H1 (cell line): ENCODE measurements around the gene HOXA11. TPM values are rescaled to one million over a fixed set of nuclear protein-coding genes. Genes with fewer than 3 reads are reported as not detected.

Experiments used
- CTCF ChIA-PET: fragments of 300-600 bp; sonication (Branson Sonifier 250); formaldehyde crosslinking; loops from one replicate; lab custom pipeline; 2021; ENCODE audit not compliant: partially characterized antibody; lab: Charles Lee
- POLR2A ChIA-PET: fragments of 300-600 bp; sonication (Branson Sonifier 250); formaldehyde crosslinking; loops from one replicate; lab custom pipeline; 2021; ENCODE audit warnings: inconsistent platforms; ENCODE audit not compliant: partially characterized antibody; lab: Charles Lee
- DNase-seq, 2 experiments: peaks; one replicate each; pipeline versions ENCODE4 v3.0.0 to v3.0.0-alpha.2; 2010 to 2022; ENCODE audit warnings: low spot score in 2 of 2, low read depth in 1 of 2, mixed read lengths in 1 of 2
- FAIRE-seq: peaks from 2 replicates; lab custom pipeline; 2011; peaks lifted over from hg19 to GRCh38; lab: Jason Lieb, UNC
- H2AFZ ChIP-seq: 2 replicates; pipeline ENCODE4 v1.8.1; 2012; ENCODE audit warnings: low read length, inconsistent platforms
- H2AK5ac ChIP-seq: 2 replicates; pipeline ENCODE4 v1.6.1; 2013; ENCODE audit warnings: low read depth, low read length
- H2BK120ac ChIP-seq: replicated peaks from 2 replicates; pipeline ENCODE3; 2013; ENCODE audit warnings: low read depth, low read length, inconsistent platforms
- H2BK12ac ChIP-seq: 2 replicates; pipeline ENCODE4 v1.6.1; 2013; ENCODE audit warnings: low read depth, low read length
- H2BK15ac ChIP-seq: 2 replicates; pipeline ENCODE4 v1.6.1; 2013; ENCODE audit warnings: low read length
- H2BK20ac ChIP-seq: 2 replicates; pipeline ENCODE4 v1.6.1; 2013; ENCODE audit warnings: low read length
- H2BK5ac ChIP-seq: 2 replicates; pipeline ENCODE4 v1.6.1; 2013; ENCODE audit warnings: low read depth, low read length
- H3K14ac ChIP-seq: 2 replicates; pipeline ENCODE4 v1.6.1; 2013; ENCODE audit warnings: inconsistent platforms; ENCODE audit not compliant: insufficient read length
- H3K18ac ChIP-seq: 2 replicates; pipeline ENCODE4 v1.6.1; 2013; ENCODE audit warnings: low read length; ENCODE audit errors: extremely low read depth
- H3K23ac ChIP-seq: 2 replicates; pipeline ENCODE4 v1.6.1; 2013; ENCODE audit warnings: inconsistent platforms; ENCODE audit not compliant: insufficient read length
- H3K23me2 ChIP-seq: 2 replicates; pipeline ENCODE4 v1.6.1; 2013; ENCODE audit warnings: low read depth, low read length
- H3K27ac ChIP-seq: 2 replicates; pipeline ENCODE4 v1.6.1; 2011; ENCODE audit warnings: low read depth, low read length, inconsistent platforms
- H3K27me3 ChIP-seq, 4 experiments: replicated peaks in 1 of 4; 1 replicate in 1 of 4; 2 replicates in 3 of 4; pipeline versions ENCODE4 v1.6.1 to v1.8.1; 2011 to 2013; ENCODE audit warnings: low read length in 3 of 4, mild to moderate bottlenecking in 3 of 4, inconsistent platforms in 2 of 4, mixed read lengths in 2 of 4, moderate library complexity in 1 of 4; ENCODE audit not compliant: control insufficient read depth in 3 of 4, insufficient read depth in 3 of 4; ENCODE audit errors: extremely low read depth in 1 of 4
- H3K36me3 ChIP-seq, 4 experiments: 2 replicates each; pipeline versions ENCODE4 v1.6.1 to v1.8.1; 2011 to 2013; ENCODE audit warnings: mild to moderate bottlenecking in 4 of 4, low read length in 3 of 4, moderate library complexity in 2 of 4, control low read depth in 1 of 4, inconsistent platforms in 1 of 4; ENCODE audit not compliant: insufficient read depth in 4 of 4, control insufficient read depth in 2 of 4
- H3K4ac ChIP-seq: replicated peaks from 2 replicates; pipeline ENCODE3; 2013; ENCODE audit warnings: low read length, low read depth, mixed read lengths, inconsistent platforms; ENCODE audit not compliant: insufficient read length
- H3K4me1 ChIP-seq, 4 experiments: replicated peaks in 1 of 4; 1 replicate in 1 of 4; 2 replicates in 3 of 4; pipeline versions ENCODE4 v1.6.1 to v1.8.1; 2011 to 2013; ENCODE audit warnings: low read length in 3 of 4, inconsistent platforms in 2 of 4, mixed read lengths in 1 of 4; ENCODE audit not compliant: insufficient read depth in 4 of 4, control insufficient read depth in 3 of 4
- H3K4me2 ChIP-seq, 2 experiments: 2 replicates each; pipeline versions ENCODE4 v1.6.1 to v1.8.1; 2011 to 2013; ENCODE audit warnings: low read depth in 2 of 2, low read length in 2 of 2, control low read depth in 1 of 2, inconsistent platforms in 1 of 2, mild to moderate bottlenecking in 1 of 2; ENCODE audit not compliant: insufficient read depth in 1 of 2
- H3K4me3 ChIP-seq, 4 experiments: fragments of 200-600, 300-600 bp in 1 of 4; sonication (generic), shearing (Covaris generic), sonication (Bioruptor Twin) in 1 of 4; 2 replicates each; pipeline versions ENCODE4 v1.5.1 to v1.8.1; 2011 to 2016; ENCODE audit warnings: low read length in 4 of 4, low read depth in 3 of 4, control low read depth in 2 of 4, inconsistent platforms in 2 of 4, mild to moderate bottlenecking in 2 of 4, mixed read lengths in 1 of 4, moderate library complexity in 1 of 4; ENCODE audit not compliant: insufficient read depth in 2 of 4; ENCODE audit errors: extremely low read depth in 1 of 4
- H3K56ac ChIP-seq: replicated peaks from 2 replicates; pipeline ENCODE3; 2013; ENCODE audit warnings: low read depth, mild to moderate bottlenecking, mixed read lengths, low read length, inconsistent platforms; ENCODE audit not compliant: insufficient read length
- H3K79me1 ChIP-seq: 2 replicates; pipeline ENCODE4 v1.6.1; 2013; ENCODE audit warnings: low read depth, low read length, control low read depth
- H3K79me2 ChIP-seq, 2 experiments: 2 replicates each; pipeline versions ENCODE4 v1.6.1 to v1.8.1; 2012 to 2013; ENCODE audit warnings: low read length in 2 of 2, mild to moderate bottlenecking in 2 of 2, inconsistent platforms in 1 of 2; ENCODE audit not compliant: insufficient read depth in 2 of 2, control insufficient read depth in 1 of 2
- H3K9ac ChIP-seq, 4 experiments: replicated peaks in 1 of 4; 1 replicate in 1 of 4; 2 replicates in 3 of 4; pipeline versions ENCODE4 v1.6.1 to v1.8.1; 2011 to 2013; ENCODE audit warnings: low read depth in 3 of 4, low read length in 3 of 4, control low read depth in 2 of 4, mild to moderate bottlenecking in 2 of 4, moderate library complexity in 2 of 4, inconsistent platforms in 1 of 4; ENCODE audit errors: extremely low read depth in 1 of 4
- H3K9me3 ChIP-seq, 2 experiments: 2 replicates each; pipeline versions ENCODE4 v1.6.1 to v1.8.1; 2012 to 2013; ENCODE audit warnings: mild to moderate bottlenecking in 2 of 2, moderate library complexity in 2 of 2, control low read depth in 1 of 2, inconsistent platforms in 1 of 2, low read depth in 1 of 2, low read length in 1 of 2, mixed read lengths in 1 of 2; ENCODE audit not compliant: insufficient read depth in 2 of 2
- H4K20me1 ChIP-seq, 2 experiments: replicated peaks in 1 of 2; 2 replicates each; pipeline versions ENCODE3 to v1.8.1; 2011 to 2013; ENCODE audit warnings: inconsistent platforms in 2 of 2, low read length in 2 of 2, mild to moderate bottlenecking in 1 of 2; ENCODE audit not compliant: insufficient read depth in 2 of 2, control insufficient read depth in 1 of 2
- H4K5ac ChIP-seq: 2 replicates; pipeline ENCODE4 v1.6.1; 2013; ENCODE audit warnings: low read length, low read depth, mixed read lengths, inconsistent platforms; ENCODE audit not compliant: insufficient read length
- H4K8ac ChIP-seq: 2 replicates; pipeline ENCODE4 v1.8.0; 2013; ENCODE audit warnings: mild to moderate bottlenecking, moderate library complexity, low read length, inconsistent platforms; ENCODE audit not compliant: insufficient read depth; ENCODE audit errors: extremely low read depth
- H4K91ac ChIP-seq: replicated peaks from 2 replicates; pipeline ENCODE3; 2013; ENCODE audit warnings: low read length, mixed read lengths, inconsistent platforms; ENCODE audit not compliant: insufficient read length
- EZH2 ChIP-seq: fragments of 200-600 bp; sonication (generic); IDR thresholded peaks from 2 replicates; pipeline ENCODE4 v1.7.1; 2012; ENCODE audit warnings: low read depth, mild to moderate bottlenecking, moderate library complexity, low read length, inconsistent platforms; ENCODE audit not compliant: severe bottlenecking
- KDM4A ChIP-seq: IDR thresholded peaks from one replicate; pipeline ENCODE4 v1.7.1; 2012; ENCODE audit warnings: low read depth, mild to moderate bottlenecking, moderate library complexity, low read length, inconsistent platforms; ENCODE audit not compliant: severe bottlenecking
- SP1 ChIP-seq: IDR thresholded peaks from 2 replicates; pipeline ENCODE4 v1.6.1; 2011; ENCODE audit warnings: low read depth, low read length
- TAF1 ChIP-seq: IDR thresholded peaks from 2 replicates; pipeline ENCODE4 v1.6.1; 2011; ENCODE audit warnings: mild to moderate bottlenecking, low read depth, low read length
- TCF12 ChIP-seq: IDR thresholded peaks from 2 replicates; pipeline ENCODE4 v1.6.1; 2011; ENCODE audit warnings: low read depth, mild to moderate bottlenecking, low read length
- WGBS, 2 experiments: shearing (Covaris generic) in 1 of 2; methylation state at CpG; one replicate each; pipeline versions ENCODE4 v1.1.6 to v1.1.7; 2013 to 2015; ENCODE audit warnings: low lambda C conversion rate in 2 of 2, mixed read lengths in 2 of 2, inconsistent platforms in 1 of 2, low coverage in 1 of 2, missing lambda C conversion rate in 1 of 2; ENCODE audit not compliant: insufficient replicate concordance in 2 of 2, insufficient coverage in 1 of 2, insufficient read length in 1 of 2; ENCODE audit errors: extremely low coverage in 1 of 2, missing lambda C conversion rate in 1 of 2; 5-methylcytosine and 5-hydroxymethylcytosine counted together
- long read RNA-seq, 2 experiments: library from RNA in 1 of 2; library from capped mRNA in 1 of 2; stranded (forward); transcript quantifications; one replicate each; pipeline ENCODE4 v2.0.0, GENCODE V29; 2021; ENCODE audit warnings: inconsistent platforms in 1 of 2
- polyA minus RNA-seq, 3 experiments: library from RNA; depleted of rRNA, polyadenylated mRNA; stranded (reverse); fragments of >200 nt; gene quantifications; 1 replicate in 2 of 3; 2 replicates in 1 of 3; pipeline ENCODE4 v1.2.3, GENCODE V29; 2011
- polyA plus RNA-seq, 7 experiments: library from polyadenylated mRNA; depleted of rRNA in 3 of 7; stranded (reverse) in 5 of 7; unstranded in 2 of 7; fragments of >200 nt in 5 of 7; fragments of 200-250 nt in 2 of 7; gene quantifications; 1 replicate in 5 of 7; 2 replicates in 1 of 7; 4 replicates in 1 of 7; pipeline versions ENCODE4 v1.2.1 to v1.2.3, GENCODE V29; 2011 to 2013; ENCODE audit warnings: missing spikeins in 2 of 7, mixed read lengths in 2 of 7
- total RNA-seq: library from RNA; stranded (reverse); fragmentation: NEBNext Ultra II Directional; extraction: Animal tissue kit (Norgen Biotek cat#: 25700); gene quantifications from 2 replicates; pipeline ENCODE4 v1.2.1, GENCODE V29; 2021
- TF ChIP-seq, protein P1 (sequence below): IDR thresholded peaks from 2 replicates; pipeline ENCODE4 v1.6.1; 2011; ENCODE audit warnings: low read length, improper control_type of control experiment

Gene HOXA11
- not detected in 2 replicates for total RNA-seq
- not detected in 2 replicates for polyA plus RNA-seq (2011; rRNA removed)
- not detected for polyA plus RNA-seq (2011; cell fraction: cytosol; rRNA removed)
- not detected for polyA plus RNA-seq (2011; cell fraction: nucleus; rRNA removed)
- not detected in 4 replicates for polyA plus RNA-seq (2012, experiment 1 of 2)
- polyA plus RNA-seq (2012, experiment 2 of 2), result not detected
- polyA plus RNA-seq (2013, experiment 1 of 2), result not detected
- polyA plus RNA-seq (2013, experiment 2 of 2), result not detected
- polyA minus RNA-seq (2011; rRNA and poly(A)+ RNA removed), result not detected in 2 replicates
- polyA minus RNA-seq (2011; cell fraction: cytosol; rRNA and poly(A)+ RNA removed), result not detected
- polyA minus RNA-seq (2011; cell fraction: nucleus; rRNA and poly(A)+ RNA removed), result not detected
- long read RNA-seq, experiment 1, result 0 reads
- long read RNA-seq, experiment 2, result 0 reads

DNA sequence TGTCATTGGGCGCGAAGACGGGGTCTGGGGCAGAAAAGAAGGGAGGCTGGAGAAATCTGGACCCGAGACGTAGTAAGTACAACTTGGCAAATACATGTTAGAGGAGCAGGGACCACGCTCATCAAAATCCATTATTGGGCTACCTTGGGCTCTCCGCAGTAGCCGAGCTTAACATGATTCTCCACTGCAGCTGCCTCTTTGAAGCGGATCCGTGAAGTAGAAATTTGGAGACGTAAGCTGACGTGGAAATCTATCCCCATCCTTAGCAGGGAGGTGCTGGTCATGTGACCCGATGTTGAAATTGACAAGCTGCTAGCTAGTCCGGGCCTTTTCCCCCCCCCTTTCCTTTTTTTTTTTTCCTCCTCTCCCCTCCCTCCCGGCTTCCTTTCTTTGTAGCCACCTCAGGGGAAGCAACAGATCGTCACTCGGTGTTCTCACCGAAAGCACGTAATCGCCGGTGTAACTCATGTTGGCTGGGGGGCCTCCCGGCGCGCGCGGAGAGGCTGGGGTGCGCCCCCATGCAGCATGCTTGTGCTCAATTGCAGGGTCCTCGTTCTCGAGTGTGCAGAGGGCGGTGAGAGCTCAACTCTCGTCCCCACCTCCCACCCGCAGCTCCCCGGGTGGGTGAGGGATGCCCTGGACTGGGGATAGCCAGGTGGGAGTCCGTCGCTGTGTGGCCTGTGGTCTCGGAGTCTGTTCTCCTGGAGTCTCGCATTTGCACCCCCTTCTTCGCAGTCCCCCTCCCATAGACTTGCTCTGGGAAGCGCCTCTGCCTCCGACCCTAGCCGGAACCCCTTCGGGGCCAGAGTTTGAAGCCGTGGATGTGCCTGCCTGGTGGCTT is at the start of gene HOXA11:
Gene HOXA11, minus strand, starts transcription at position 220 of the 841 bp plus-strand sequence. Its CDS starts 88 bp downstream, at position 132.
- H3K9ac ChIP-seq, result no peak within 1 kb of the TSS
- FAIRE-seq (no peak), DNase-seq (peak in 1 of 2 experiments; percentile 60)
- H4K20me1 ChIP-seq, result peaks cover 43 to 58% of the 10 kb centered on the region in 2 experiments
- no peak within 1 kb of the TSS for H2BK120ac ChIP-seq
- peak within 1 kb of the TSS; percentile 38; the same call in 1 of the 2 replicates for H3K18ac ChIP-seq
- H2BK20ac ChIP-seq, result no peak within 1 kb of the TSS
- H2AFZ ChIP-seq, result no peak within 1 kb of the TSS
- TF ChIP-seq TCF12 (no peak), TAF1 (no peak), KDM4A (peak; percentile 24), EZH2 (peak; percentile 48), SP1 (no peak)
- TF ChIP-seq, protein P1, sequence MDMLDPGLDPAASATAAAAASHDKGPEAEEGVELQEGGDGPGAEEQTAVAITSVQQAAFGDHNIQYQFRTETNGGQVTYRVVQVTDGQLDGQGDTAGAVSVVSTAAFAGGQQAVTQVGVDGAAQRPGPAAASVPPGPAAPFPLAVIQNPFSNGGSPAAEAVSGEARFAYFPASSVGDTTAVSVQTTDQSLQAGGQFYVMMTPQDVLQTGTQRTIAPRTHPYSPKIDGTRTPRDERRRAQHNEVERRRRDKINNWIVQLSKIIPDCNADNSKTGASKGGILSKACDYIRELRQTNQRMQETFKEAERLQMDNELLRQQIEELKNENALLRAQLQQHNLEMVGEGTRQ, result peak; percentile 55; the same call in 1 of the 2 replicates
- H3K9me3 ChIP-seq, result no peaks in the 10 kb centered on the region; a peak in 1 of 4 replicates
- H4K91ac ChIP-seq, result no peak within 1 kb of the TSS
- POLR2A ChIA-PET, result interaction anchor here (1.2 kb wide), 1 partner anchor 62 kb away, joined by 3 read pairs; no protein-coding TSS in a partner anchor
- peaks cover 0 to 27% (median 16%) of the 10 kb centered on the region in 4 experiments; a peak in 6 of 7 replicates for H3K4me1 ChIP-seq
- H3K79me1 ChIP-seq, result no peaks in the 10 kb centered on the region
- H3K56ac ChIP-seq, result no peak within 1 kb of the TSS
- H4K5ac ChIP-seq, result no peak within 1 kb of the TSS
- no peak within 1 kb of the TSS for H3K4ac ChIP-seq
- peak within 1 kb of the TSS; percentile 33 to 38; a peak in 3 of 4 replicates for H3K4me2 ChIP-seq
- H3K79me2 ChIP-seq, result no peaks in the 10 kb centered on the region
- peaks cover 0 to 5% (median 0%) of the 10 kb centered on the region in 4 experiments; a peak in 1 of 8 replicates for H3K36me3 ChIP-seq
- CTCF ChIA-PET, result interaction anchor here (0.7 to 9.1 kb wide), 12 partner anchors 10 to 89 kb away, joined by 3 to 64 read pairs (median 4); partner anchors contain the start of genes HOXA1, HOXA10 and HOXA5
- H2BK5ac ChIP-seq, result no peak within 1 kb of the TSS
- peak within 1 kb of the TSS; percentile 81; the same call in 1 of the 2 replicates for H2BK15ac ChIP-seq
- H3K4me3 ChIP-seq, result peak within 1 kb of the TSS in 1 of 4 experiments; percentile 27; a peak in 2 of 8 replicates
- no peak within 1 kb of the TSS for H3K14ac ChIP-seq
- H2AK5ac ChIP-seq, result no peak within 1 kb of the TSS
- H4K8ac ChIP-seq, result peak within 1 kb of the TSS; percentile 41; the same call in 1 of the 2 replicates
- peaks cover 97 to 100% (median 99%) of the 10 kb centered on the region in 4 experiments for H3K27me3 ChIP-seq
- no peak within 1 kb of the TSS for H3K23ac ChIP-seq
- 11% methylated on average over 40 of the region's 43 CpGs; no CpG with 5 or more reads in 1 of the 2 experiments for WGBS, 2 experiments
- peak within 1 kb of the TSS; percentile 75 for H2BK12ac ChIP-seq
- H3K27ac ChIP-seq, result no peak within 1 kb of the TSS
- H3K23me2 ChIP-seq, result no peaks in the 10 kb centered on the region
